ENCODE data around the gene SUPT3H.

The SUPT3H gene

DNA sequence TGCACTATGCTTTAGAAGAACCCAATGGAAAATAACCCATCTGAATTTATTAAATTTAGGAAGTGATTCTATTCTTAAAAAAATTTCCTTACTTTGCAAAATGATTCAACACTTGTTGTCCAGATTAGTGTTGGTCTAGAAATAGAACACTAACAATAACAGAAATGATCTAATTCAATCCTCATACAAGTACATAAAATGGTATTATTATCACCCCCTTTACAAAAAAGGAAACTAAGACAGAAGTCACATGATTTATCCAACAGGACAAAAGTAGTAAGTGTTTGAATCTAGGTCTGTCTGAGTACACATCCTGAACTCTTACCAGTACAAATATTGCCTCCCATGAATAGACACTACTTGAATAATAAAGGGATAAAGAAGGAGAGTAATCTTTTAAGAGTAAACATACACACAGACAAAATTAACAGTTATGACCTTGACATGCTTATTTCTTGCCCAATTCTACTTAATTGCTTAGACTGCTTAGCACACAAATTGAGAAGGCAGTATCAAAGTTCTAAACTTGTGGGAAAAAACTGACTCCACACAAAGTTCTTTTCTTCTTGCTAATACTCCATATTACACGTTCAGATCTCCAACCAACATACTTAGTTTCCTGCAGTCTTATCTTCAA lies 245.0 kb downstream of the SUPT3H start:
- peaks cover 7% of the 10 kb centered on the region for H3K36me3 Mint-ChIP-seq (ENCODE audit: low read depth)
- no peak overlapping the region for H3K27ac Mint-ChIP-seq

DNA sequence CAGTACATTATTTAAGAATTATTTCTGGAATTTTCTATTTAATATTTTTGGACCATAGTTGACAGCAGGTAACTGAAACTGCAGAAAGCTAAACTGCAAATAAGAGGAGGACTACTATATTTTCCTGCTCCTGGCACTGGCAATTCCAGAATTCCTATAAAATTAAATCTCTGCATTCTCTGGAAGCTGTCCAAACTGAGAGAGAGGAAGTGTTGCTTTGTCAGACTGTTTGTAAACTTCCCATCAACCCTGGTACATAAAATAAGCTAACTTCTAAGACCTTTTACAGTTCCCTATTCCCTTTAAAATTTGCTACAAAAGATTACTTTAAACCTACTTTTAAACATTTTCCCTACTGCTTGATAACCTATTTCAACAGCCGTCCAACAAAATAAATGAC lies 245.7 kb downstream of the SUPT3H start:
- no peak overlapping the region for H3K4me3 Mint-ChIP-seq
- H3K36me3 Mint-ChIP-seq (ENCODE audit: low read depth) = peaks cover 7% of the 10 kb centered on the region
- H3K27ac Mint-ChIP-seq = no peak overlapping the region
- no peaks in the 10 kb centered on the region for H3K27me3 Mint-ChIP-seq
- peaks cover 18% of the 10 kb centered on the region for H3K9me3 Mint-ChIP-seq
- DNase-seq (no peak), ATAC-seq (no peak)
- peaks cover 6% of the 10 kb centered on the region for H3K4me1 Mint-ChIP-seq

More for the DNA sequence above, 245.0 kb downstream of the SUPT3H start:
- no peak for DNase-seq
- Mint-ChIP-seq H3K9me3 (peaks cover 22% of the 10 kb centered on the region), H3K4me1 (peaks cover 6% of the 10 kb centered on the region), H3K4me3 (no peak overlapping the region), H3K27me3 (no peaks in the 10 kb centered on the region)
- ATAC-seq = no peak

DNA sequence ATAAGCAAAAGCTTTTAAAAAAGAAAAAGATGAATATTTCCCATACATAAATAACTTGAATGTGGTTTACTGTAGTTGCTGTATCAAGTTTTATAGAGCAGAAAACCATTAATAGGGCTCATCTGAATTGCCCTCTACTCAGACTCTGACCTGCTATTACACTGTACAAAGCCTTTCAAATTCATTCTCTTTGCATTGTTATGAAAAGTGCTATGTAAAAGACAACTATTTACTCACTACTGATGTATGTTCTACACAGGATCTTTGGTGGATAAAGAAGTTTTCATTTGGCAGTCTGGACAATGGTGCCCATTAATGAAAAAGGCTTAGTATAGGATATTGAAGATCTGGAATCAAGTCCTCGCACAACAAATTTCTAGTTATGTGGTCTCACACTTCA lies 248.7 kb downstream of the SUPT3H start:
- H3K9me3 Mint-ChIP-seq = no peaks in the 10 kb centered on the region
- no peaks in the 10 kb centered on the region for H3K36me3 Mint-ChIP-seq (ENCODE audit: low read depth)
- ATAC-seq (no peak), DNase-seq (no peak)
- H3K4me1 Mint-ChIP-seq = peaks cover 6% of the 10 kb centered on the region
- H3K4me3 Mint-ChIP-seq = no peak overlapping the region
- no peak overlapping the region for H3K27ac Mint-ChIP-seq
- no peaks in the 10 kb centered on the region for H3K27me3 Mint-ChIP-seq

DNA sequence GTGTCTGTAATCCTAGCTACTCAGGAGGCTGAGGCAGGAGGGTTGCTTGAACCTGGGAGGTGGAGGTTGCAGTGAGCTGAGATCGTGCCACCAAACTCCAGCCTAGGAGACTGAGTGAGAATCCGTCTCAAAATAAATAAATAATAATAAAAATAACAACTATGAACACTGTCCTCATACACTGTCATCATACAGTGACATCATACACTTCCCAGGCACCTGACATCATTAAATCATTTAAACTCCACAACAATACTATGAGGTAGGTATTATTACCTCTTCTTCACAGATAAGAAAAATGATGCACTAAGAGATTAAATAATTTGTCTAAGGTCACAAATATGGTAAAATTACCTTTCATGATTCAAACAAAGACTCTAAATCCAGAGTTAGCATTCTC lies 250.5 kb downstream of the SUPT3H start:
- DNase-seq = no peak
- no peak overlapping the region for H3K4me3 Mint-ChIP-seq
- H3K36me3 Mint-ChIP-seq (ENCODE audit: low read depth) = no peaks in the 10 kb centered on the region
- H3K27me3 Mint-ChIP-seq = no peaks in the 10 kb centered on the region
- H3K27ac Mint-ChIP-seq = no peak overlapping the region
- H3K9me3 Mint-ChIP-seq = no peaks in the 10 kb centered on the region
- ATAC-seq = no peak
- H3K4me1 Mint-ChIP-seq = no peaks in the 10 kb centered on the region

DNA sequence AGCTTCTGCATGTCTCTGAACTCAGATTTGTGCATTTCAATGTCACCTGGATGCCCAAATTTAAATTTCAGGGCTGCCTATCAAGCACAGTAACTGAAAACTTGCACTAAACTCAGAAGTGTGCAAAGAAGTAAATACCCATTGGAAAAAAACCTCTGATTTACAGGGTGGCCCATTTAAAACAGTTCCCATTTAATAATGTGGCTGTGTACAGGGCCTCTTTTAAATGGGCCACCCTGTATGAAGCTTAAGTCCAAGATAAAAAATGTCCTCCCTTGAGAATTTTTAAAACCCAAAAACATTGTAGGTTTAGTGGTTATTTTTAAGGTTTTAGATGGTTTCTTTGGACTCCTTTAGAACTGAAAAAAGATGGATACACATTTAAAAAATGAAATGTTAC lies 251.7 kb downstream of the SUPT3H start:
- no peak overlapping the region for H3K27ac Mint-ChIP-seq
- H3K4me3 Mint-ChIP-seq = no peak overlapping the region
- H3K4me1 Mint-ChIP-seq = no peaks in the 10 kb centered on the region
- H3K9me3 Mint-ChIP-seq = no peaks in the 10 kb centered on the region
- DNase-seq (no peak), ATAC-seq (no peak)
- no peaks in the 10 kb centered on the region for H3K36me3 Mint-ChIP-seq (ENCODE audit: low read depth)
- H3K27me3 Mint-ChIP-seq = no peaks in the 10 kb centered on the region

DNA sequence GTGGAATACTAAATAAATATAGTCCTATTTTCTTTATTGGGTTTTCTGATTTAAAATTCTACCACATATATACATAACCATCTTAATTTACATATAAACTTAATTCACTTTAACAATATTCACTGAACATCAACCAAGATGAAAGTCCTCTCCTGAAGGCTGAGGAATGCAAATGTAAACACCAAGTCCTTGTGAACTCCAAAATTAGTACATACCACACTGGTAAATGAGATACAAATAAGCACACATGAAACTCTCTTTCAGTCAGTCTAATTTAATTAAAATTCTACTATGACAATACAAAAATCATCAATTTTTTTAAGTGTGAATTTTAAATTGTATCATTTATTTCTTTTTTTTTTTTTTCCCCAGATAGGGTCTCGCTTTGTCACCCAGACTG lies 254.7 kb downstream of the SUPT3H start:
- no peaks in the 10 kb centered on the region for H3K27me3 Mint-ChIP-seq
- ATAC-seq = no peak
- H3K4me3 Mint-ChIP-seq = no peak overlapping the region
- H3K27ac Mint-ChIP-seq = no peak overlapping the region
- no peak for DNase-seq
- no peaks in the 10 kb centered on the region for H3K9me3 Mint-ChIP-seq
- H3K36me3 Mint-ChIP-seq (ENCODE audit: low read depth) = no peaks in the 10 kb centered on the region
- H3K4me1 Mint-ChIP-seq = no peaks in the 10 kb centered on the region

DNA sequence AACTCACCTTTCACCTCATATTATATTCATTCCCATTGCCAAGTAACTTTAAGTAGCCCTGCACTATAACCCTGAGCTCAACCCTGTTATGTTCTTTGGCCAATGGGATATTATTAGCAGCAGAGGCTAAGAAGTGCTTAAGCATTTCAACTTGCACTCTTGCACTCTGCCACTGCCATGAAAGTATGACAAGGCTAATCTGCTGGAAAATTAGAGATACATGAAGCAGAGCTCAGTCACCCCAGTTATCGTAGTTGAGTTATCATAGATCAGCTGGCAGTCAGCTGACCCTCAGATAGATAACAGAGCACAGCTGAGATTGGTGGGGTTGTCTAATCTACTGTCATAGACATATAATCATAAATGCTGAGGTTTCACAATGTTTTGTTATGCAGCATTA lies 259.0 kb downstream of the SUPT3H start:
- no peak overlapping the region for H3K27ac Mint-ChIP-seq
- no peak overlapping the region for H3K4me3 Mint-ChIP-seq
- H3K9me3 Mint-ChIP-seq = no peaks in the 10 kb centered on the region
- H3K36me3 Mint-ChIP-seq (ENCODE audit: low read depth) = no peaks in the 10 kb centered on the region
- DNase-seq (no peak), ATAC-seq (no peak)
- peaks cover 27% of the 10 kb centered on the region for H3K4me1 Mint-ChIP-seq
- no peaks in the 10 kb centered on the region for H3K27me3 Mint-ChIP-seq

DNA sequence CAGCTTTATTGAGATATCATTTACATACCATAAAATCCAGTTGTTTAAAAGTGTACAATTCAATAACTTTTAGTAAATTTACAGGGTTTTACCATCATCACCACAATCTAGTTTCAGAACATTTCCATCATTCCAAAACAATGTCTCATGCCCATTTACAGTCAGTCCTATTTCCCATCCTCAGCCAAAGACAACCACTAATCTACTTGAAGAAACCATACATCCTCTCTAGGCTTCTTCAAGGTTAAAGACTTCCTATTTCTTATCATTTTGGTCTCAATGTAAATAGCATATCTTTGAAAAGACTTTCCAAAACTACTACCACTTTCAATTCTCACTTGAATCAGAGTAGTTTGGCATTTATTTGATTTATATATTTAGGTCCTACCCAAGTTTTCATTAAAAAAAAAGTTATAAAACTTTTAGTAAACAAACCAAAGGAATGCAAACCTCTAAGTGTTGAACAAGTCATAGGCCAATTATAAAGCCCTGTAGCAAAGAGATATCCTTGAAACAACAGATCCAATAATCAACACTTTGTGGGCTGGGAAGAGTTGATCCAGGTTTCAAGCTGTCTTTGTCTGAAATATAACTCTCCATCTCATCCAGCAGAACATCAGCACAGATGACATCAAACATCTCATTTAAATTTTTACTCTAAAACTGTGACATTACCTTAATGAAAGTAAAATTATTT lies 260.9 kb downstream of the SUPT3H start:
- no peak for DNase-seq
- peaks cover 27% of the 10 kb centered on the region for H3K4me1 Mint-ChIP-seq
- peak; percentile 82 for ATAC-seq
- no peaks in the 10 kb centered on the region for H3K9me3 Mint-ChIP-seq
- no peaks in the 10 kb centered on the region for H3K36me3 Mint-ChIP-seq (ENCODE audit: low read depth)
- H3K27me3 Mint-ChIP-seq = no peaks in the 10 kb centered on the region
- peak overlapping the region; percentile 30 for H3K27ac Mint-ChIP-seq
- H3K4me3 Mint-ChIP-seq = no peak overlapping the region

DNA sequence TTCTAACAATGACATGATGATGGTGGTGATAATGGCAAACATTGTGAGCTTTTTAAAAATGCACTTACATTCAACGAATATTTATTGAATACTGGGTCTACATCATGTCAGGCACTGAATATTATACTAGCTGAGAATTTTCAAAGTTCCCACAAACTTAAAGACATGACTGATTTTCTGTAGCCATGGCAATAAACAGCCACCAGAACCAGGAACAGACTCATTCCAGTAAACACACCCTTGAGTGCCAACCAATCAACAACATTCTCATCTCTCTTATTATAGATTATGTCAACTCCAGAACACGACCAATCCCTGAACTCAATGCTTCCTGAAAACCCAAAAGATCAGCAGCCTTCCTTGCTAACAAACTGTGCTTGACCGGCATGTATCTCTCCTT lies 262.0 kb downstream of the SUPT3H start:
- H3K27me3 Mint-ChIP-seq = no peaks in the 10 kb centered on the region
- ATAC-seq (no peak), DNase-seq (no peak)
- H3K36me3 Mint-ChIP-seq (ENCODE audit: low read depth) = peaks cover 2% of the 10 kb centered on the region
- no peaks in the 10 kb centered on the region for H3K9me3 Mint-ChIP-seq
- no peak overlapping the region for H3K4me3 Mint-ChIP-seq
- peaks cover 27% of the 10 kb centered on the region for H3K4me1 Mint-ChIP-seq
- no peak overlapping the region for H3K27ac Mint-ChIP-seq

DNA sequence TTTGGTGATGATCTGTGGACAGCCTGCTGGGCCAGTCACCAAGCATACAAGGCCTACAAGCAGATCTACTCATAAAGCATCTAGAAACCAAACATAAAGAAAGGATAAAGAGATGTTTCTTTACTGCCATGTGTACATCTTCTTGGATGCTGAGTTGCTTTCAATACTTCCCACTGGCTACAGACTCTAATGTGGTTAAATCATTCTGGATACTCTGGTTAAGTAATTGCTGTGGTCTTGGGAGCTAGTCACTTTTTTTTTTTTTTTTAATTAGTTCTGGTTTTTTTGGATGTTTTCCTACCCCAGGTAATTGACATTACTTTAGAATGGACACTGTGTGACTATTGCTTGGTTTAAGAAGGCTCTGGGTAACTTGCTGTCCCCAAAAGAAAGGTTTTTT lies 265.0 kb downstream of the SUPT3H start:
- Mint-ChIP-seq H3K4me3 (no peak overlapping the region), H3K4me1 (peaks cover 33% of the 10 kb centered on the region)
- ATAC-seq = no peak

DNA sequence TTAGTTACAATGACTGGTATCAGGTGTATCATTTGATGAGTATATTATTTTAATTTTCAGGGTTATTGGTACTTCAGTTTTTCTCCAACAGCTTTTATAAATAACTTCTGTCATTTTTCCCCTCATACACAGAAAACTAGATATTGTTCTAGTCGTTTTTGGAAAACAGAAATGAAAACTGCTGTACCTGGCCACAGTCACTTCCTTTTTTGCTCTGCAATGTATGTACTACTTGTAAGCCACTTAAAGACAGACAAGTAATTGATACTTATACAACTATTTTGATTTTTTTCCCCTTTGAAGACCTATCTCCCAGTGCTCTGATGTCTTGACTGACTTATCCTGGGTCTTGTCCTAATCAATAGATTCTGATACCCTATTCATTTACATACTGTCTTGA lies 268.2 kb downstream of the SUPT3H start:
- no peaks in the 10 kb centered on the region for H3K9me3 Mint-ChIP-seq
- H3K4me3 Mint-ChIP-seq = no peak overlapping the region
- H3K27ac Mint-ChIP-seq = no peak overlapping the region
- DNase-seq (no peak), ATAC-seq (no peak)
- H3K27me3 Mint-ChIP-seq = no peaks in the 10 kb centered on the region
- H3K4me1 Mint-ChIP-seq = peaks cover 8% of the 10 kb centered on the region
- peaks cover 2% of the 10 kb centered on the region for H3K36me3 Mint-ChIP-seq (ENCODE audit: low read depth)

More for the DNA sequence above, 265.0 kb downstream of the SUPT3H start:
- Mint-ChIP-seq H3K36me3 (ENCODE audit: low read depth) (peaks cover 2% of the 10 kb centered on the region), H3K27me3 (no peaks in the 10 kb centered on the region), H3K27ac (no peak overlapping the region), H3K9me3 (no peaks in the 10 kb centered on the region)
- no peak for DNase-seq

DNA sequence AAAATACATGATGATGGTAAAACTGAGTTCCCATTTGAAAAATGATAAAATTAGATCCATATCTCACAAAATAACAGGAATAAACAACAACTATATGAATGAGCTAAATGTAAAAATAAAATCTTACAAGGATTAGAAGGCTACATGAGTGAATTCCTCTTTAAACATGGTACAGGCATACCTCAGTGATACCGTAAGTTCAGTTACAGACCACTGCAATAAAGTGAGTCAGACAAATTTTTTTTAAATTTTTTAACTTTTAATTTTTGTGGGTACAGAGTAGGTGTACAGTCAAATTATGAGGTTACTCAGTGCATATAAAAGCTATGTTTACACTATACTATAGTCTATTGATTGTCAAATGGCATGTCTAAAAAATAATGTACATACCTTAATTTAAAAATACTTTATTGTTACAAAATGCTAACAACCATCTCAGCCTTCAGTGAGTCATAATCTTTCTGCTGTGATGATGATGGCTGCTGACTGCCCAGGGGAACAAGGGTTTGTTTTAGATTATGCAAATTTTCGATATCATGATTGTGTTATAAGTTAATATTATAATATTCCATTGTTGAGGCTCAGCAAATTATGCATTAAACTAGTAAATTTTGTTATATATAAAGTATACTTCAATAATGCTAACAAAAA lies 272.4 kb downstream of the SUPT3H start:
- Mint-ChIP-seq H3K4me1 (peaks cover 8% of the 10 kb centered on the region), H3K27ac (no peak overlapping the region), H3K36me3 (ENCODE audit: low read depth) (peaks cover 3% of the 10 kb centered on the region), H3K9me3 (no peaks in the 10 kb centered on the region), H3K27me3 (no peaks in the 10 kb centered on the region), H3K4me3 (no peak overlapping the region)
- ATAC-seq (no peak), DNase-seq (no peak)

DNA sequence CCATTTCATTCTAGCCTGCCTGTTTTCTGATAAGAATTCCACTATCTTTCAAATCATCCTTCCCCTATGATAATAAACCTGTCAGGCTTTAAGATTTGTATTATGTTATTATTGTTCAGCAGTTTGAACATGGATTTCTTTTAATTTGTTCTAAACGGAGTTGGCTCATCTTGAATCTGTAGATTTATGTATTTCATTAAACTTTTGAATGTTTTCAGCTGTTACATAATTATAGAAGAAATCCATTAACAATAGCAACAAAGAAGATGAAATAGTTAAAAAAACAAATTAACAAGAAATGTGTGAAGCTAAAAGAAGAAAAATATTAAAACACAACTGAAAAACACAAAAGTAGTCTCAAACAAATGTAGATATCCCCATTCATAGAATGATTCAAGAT lies 273.3 kb downstream of the SUPT3H start:
- ATAC-seq = no peak
- Mint-ChIP-seq H3K27ac (no peak overlapping the region), H3K4me3 (no peak overlapping the region), H3K9me3 (no peaks in the 10 kb centered on the region), H3K27me3 (no peaks in the 10 kb centered on the region), H3K36me3 (ENCODE audit: low read depth) (peaks cover 3% of the 10 kb centered on the region), H3K4me1 (peaks cover 3% of the 10 kb centered on the region)
- no peak for DNase-seq

DNA sequence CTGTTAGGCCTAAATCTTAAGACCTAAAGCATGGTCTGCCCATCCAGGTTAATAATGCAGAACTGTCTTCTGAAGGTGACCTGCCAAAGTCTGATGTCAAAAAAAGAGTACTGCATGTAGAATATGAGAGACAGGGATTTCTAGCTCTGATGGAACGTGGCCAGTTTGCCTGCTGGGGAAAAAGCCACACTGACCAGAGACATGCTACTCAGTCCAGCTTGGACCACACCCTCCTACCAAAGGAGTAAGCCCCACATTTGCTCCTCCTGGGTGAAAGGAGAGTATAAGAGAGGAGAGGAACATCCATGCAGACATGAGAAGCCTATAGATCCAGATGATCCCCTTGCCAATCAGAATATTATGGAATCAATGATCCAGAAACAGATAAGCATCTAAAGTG lies 279.5 kb downstream of the SUPT3H start:
- Mint-ChIP-seq H3K36me3 (ENCODE audit: low read depth) (peaks cover 7% of the 10 kb centered on the region), H3K4me1 (no peaks in the 10 kb centered on the region), H3K4me3 (no peak overlapping the region), H3K9me3 (no peaks in the 10 kb centered on the region), H3K27ac (no peak overlapping the region), H3K27me3 (no peaks in the 10 kb centered on the region)
- ATAC-seq (no peak), DNase-seq (no peak)

DNA sequence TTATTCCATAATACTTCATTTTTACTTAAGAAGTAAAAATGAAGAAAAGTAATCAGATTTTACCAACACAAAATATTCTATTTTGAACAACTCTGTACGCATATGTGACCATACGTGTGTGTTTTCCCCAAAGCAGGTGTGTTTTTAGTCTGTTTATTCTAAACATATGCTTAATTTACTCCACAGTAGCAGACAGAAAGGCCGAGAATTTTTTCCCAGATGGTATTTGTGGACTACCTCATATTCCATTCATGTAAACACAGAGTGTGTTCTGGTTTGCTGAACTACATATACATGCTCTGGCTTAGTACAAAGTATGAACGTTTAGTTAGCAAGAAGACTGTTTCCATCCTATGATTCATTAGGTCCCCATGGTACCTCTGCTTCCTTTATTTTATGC lies 282.9 kb downstream of the SUPT3H start:
- peaks cover 4% of the 10 kb centered on the region for H3K36me3 Mint-ChIP-seq (ENCODE audit: low read depth)
- no peak for ATAC-seq
- no peaks in the 10 kb centered on the region for H3K27me3 Mint-ChIP-seq
- no peaks in the 10 kb centered on the region for H3K4me1 Mint-ChIP-seq
- no peak overlapping the region for H3K4me3 Mint-ChIP-seq
- no peak overlapping the region for H3K27ac Mint-ChIP-seq
- DNase-seq = no peak
- H3K9me3 Mint-ChIP-seq = no peaks in the 10 kb centered on the region

Measured in activated naive CD8-positive, alpha-beta T cell treated with anti-CD3 and anti-CD28 coated beads, Interleukin-2, amount 50 U/mL, for 24 hours (primary cell).